ENCODE data around the gene CELF4. TPM values are rescaled to one million over a fixed set of nuclear protein-coding genes. Genes with fewer than 3 reads are reported as not detected.

CELF4 gene
- total RNA-seq, 1 experiment from 2014 or later: not detected

- in situ Hi-C loops (cut with HindIII; ENCODE audit: low pct_unique_long_range_greater_than_20kb, low sequenced_read_pairs): no loop called here
- DNase-seq (ENCODE audit: low read depth): no peak
Measured at GRCh38 chr18:37332628-37333420, 232.8 kb downstream of the CELF4 start.

GRCh38 chr18:37332219-37332618 is 233.4 kb downstream of the CELF4 start:
- in situ Hi-C loops (cut with HindIII; ENCODE audit: low pct_unique_long_range_greater_than_20kb, low sequenced_read_pairs): no loop called here
- no peak for DNase-seq (ENCODE audit: low read depth)

- in situ Hi-C loops (cut with HindIII; ENCODE audit: low pct_unique_long_range_greater_than_20kb, low sequenced_read_pairs): no loop called here
Measured at GRCh38 chr18:37330173-37330572, 235.4 kb downstream of the CELF4 start.

GRCh38 chr18:37328946-37329719 is 236.5 kb downstream of the CELF4 start:
- DNase-seq (ENCODE audit: low read depth): no peak
- in situ Hi-C loops (cut with HindIII; ENCODE audit: low pct_unique_long_range_greater_than_20kb, low sequenced_read_pairs): no loop called here

More at GRCh38 chr18:37330173-37330572, 235.4 kb downstream of the CELF4 start:
- DNase-seq (ENCODE audit: low read depth): no peak

- no peak for DNase-seq (ENCODE audit: low read depth)
- in situ Hi-C loops (cut with HindIII; ENCODE audit: low pct_unique_long_range_greater_than_20kb, low sequenced_read_pairs): no loop called here
Measured at GRCh38 chr18:37327063-37327577, 238.5 kb downstream of the CELF4 start.

GRCh38 chr18:37322492-37323035 is 243.0 kb downstream of the CELF4 start:
- in situ Hi-C loops (cut with HindIII; ENCODE audit: low pct_unique_long_range_greater_than_20kb, low sequenced_read_pairs): no loop called here
- DNase-seq (ENCODE audit: low read depth): no peak

GRCh38 chr18:37321582-37322491 is 243.8 kb downstream of the CELF4 start:
- no peak for DNase-seq (ENCODE audit: low read depth)
- in situ Hi-C loops (cut with HindIII; ENCODE audit: low pct_unique_long_range_greater_than_20kb, low sequenced_read_pairs): no loop called here

- in situ Hi-C loops (cut with HindIII; ENCODE audit: low pct_unique_long_range_greater_than_20kb, low sequenced_read_pairs): no loop called here
- no peak for DNase-seq (ENCODE audit: low read depth)
Measured at GRCh38 chr18:37320317-37320716, 245.3 kb downstream of the CELF4 start.

- in situ Hi-C loops (cut with HindIII; ENCODE audit: low pct_unique_long_range_greater_than_20kb, low sequenced_read_pairs): no loop called here
Measured at GRCh38 chr18:37318360-37319355, 246.9 kb downstream of the CELF4 start.

GRCh38 chr18:37317486-37317885 is 248.1 kb downstream of the CELF4 start:
- DNase-seq (ENCODE audit: low read depth): no peak
- in situ Hi-C loops (cut with HindIII; ENCODE audit: low pct_unique_long_range_greater_than_20kb, low sequenced_read_pairs): no loop called here

More at GRCh38 chr18:37318360-37319355, 246.9 kb downstream of the CELF4 start:
- DNase-seq (ENCODE audit: low read depth): no peak

- in situ Hi-C loops (cut with HindIII; ENCODE audit: low pct_unique_long_range_greater_than_20kb, low sequenced_read_pairs): no loop called here
- DNase-seq (ENCODE audit: low read depth): no peak
Measured at GRCh38 chr18:37316468-37316867, 249.1 kb downstream of the CELF4 start.

GRCh38 chr18:37315935-37316334 is 249.7 kb downstream of the CELF4 start:
- DNase-seq (ENCODE audit: low read depth): no peak

GRCh38 chr18:37314534-37314933 is 251.1 kb downstream of the CELF4 start:
- no peak for DNase-seq (ENCODE audit: low read depth)
- in situ Hi-C loops (cut with HindIII; ENCODE audit: low pct_unique_long_range_greater_than_20kb, low sequenced_read_pairs): no loop called here

More at GRCh38 chr18:37315935-37316334, 249.7 kb downstream of the CELF4 start:
- in situ Hi-C loops (cut with HindIII; ENCODE audit: low pct_unique_long_range_greater_than_20kb, low sequenced_read_pairs): no loop called here

GRCh38 chr18:37313624-37314023 is 252.0 kb downstream of the CELF4 start:
- no peak for DNase-seq (ENCODE audit: low read depth)
- in situ Hi-C loops (cut with HindIII; ENCODE audit: low pct_unique_long_range_greater_than_20kb, low sequenced_read_pairs): no loop called here

- DNase-seq (ENCODE audit: low read depth): no peak
- in situ Hi-C loops (cut with HindIII; ENCODE audit: low pct_unique_long_range_greater_than_20kb, low sequenced_read_pairs): no loop called here
Measured at GRCh38 chr18:37309861-37310260, 255.7 kb downstream of the CELF4 start.

- DNase-seq (ENCODE audit: low read depth): no peak
- in situ Hi-C loops (cut with HindIII; ENCODE audit: low pct_unique_long_range_greater_than_20kb, low sequenced_read_pairs): no loop called here
Measured at GRCh38 chr18:37309059-37309458, 256.5 kb downstream of the CELF4 start.

- in situ Hi-C loops (cut with HindIII; ENCODE audit: low pct_unique_long_range_greater_than_20kb, low sequenced_read_pairs): no loop called here
- no peak for DNase-seq (ENCODE audit: low read depth)
Measured at GRCh38 chr18:37307181-37307580, 258.4 kb downstream of the CELF4 start.

Measured in Caki2 (cell line).